DND-41 (cell line): ENCODE results near the gene AADACL2.
"Not testable (repeated sequence)": the region's sequence is repeated elsewhere in the genome, so short reads cannot be mapped to it uniquely, and the experiment has no call there.

ENCODE experiments used
- ATAC-seq: fragments of 200-7000 bp; cut with Tn5 transposase; 3 replicates; pipeline ENCODE4 v1.9.1; 2021; ENCODE audit warnings: low read depth; ENCODE audit not compliant: insufficient read depth
- DNase-seq: peaks from one replicate; pipeline ENCODE4 v3.0.0-alpha.2; 2020
- H2AFZ ChIP-seq: 2 replicates; pipeline ENCODE4 v1.6.0; 2012; ENCODE audit warnings: low read depth, low read length
- H3K27ac ChIP-seq: 2 replicates; pipeline ENCODE4 v1.5.1; 2012; ENCODE audit warnings: low read length, inconsistent platforms
- H3K27me3 ChIP-seq: fragments of 200-600 bp; sonication (generic); 2 replicates; pipeline ENCODE4 v1.6.0; 2012; ENCODE audit warnings: low read length, mild to moderate bottlenecking, inconsistent platforms; ENCODE audit not compliant: insufficient read depth, poor library complexity
- H3K36me3 ChIP-seq: 2 replicates; pipeline ENCODE4 v1.5.1; 2012; ENCODE audit warnings: low read length, inconsistent platforms; ENCODE audit not compliant: insufficient read depth
- H3K4me1 ChIP-seq: 2 replicates; pipeline ENCODE4 v1.5.1; 2012; ENCODE audit warnings: mild to moderate bottlenecking, low read length; ENCODE audit not compliant: insufficient read depth
- H3K4me2 ChIP-seq: 2 replicates; pipeline ENCODE4 v1.6.0; 2012; ENCODE audit warnings: mild to moderate bottlenecking, moderate library complexity, low read length, inconsistent platforms; ENCODE audit not compliant: insufficient read depth
- H3K4me3 ChIP-seq, 2 experiments: fragments of 200-600 bp in 1 of 2; shearing (Covaris generic) in 1 of 2; 2 replicates each; pipeline ENCODE4 v1.5.1; 2012 to 2016; ENCODE audit warnings: inconsistent platforms in 2 of 2, low read length in 2 of 2, mild to moderate bottlenecking in 2 of 2, low read depth in 1 of 2, moderate library complexity in 1 of 2
- H3K79me2 ChIP-seq: 2 replicates; pipeline ENCODE4 v1.6.0; 2012; ENCODE audit warnings: low read length, inconsistent platforms; ENCODE audit not compliant: insufficient read depth
- H3K9ac ChIP-seq: 2 replicates; pipeline ENCODE4 v1.6.0; 2012; ENCODE audit warnings: low read depth, mild to moderate bottlenecking, inconsistent platforms, low read length, moderate library complexity
- H3K9me3 ChIP-seq: 2 replicates; pipeline ENCODE4 v1.5.1; 2012; ENCODE audit warnings: low read length, moderate library complexity, mild to moderate bottlenecking, inconsistent platforms; ENCODE audit not compliant: insufficient read depth, severe bottlenecking
- H4K20me1 ChIP-seq: 2 replicates; pipeline ENCODE4 v1.6.0; 2012; ENCODE audit warnings: low read length; ENCODE audit not compliant: insufficient read depth
- EZH2 ChIP-seq: IDR thresholded peaks from 3 replicates; pipeline ENCODE4 v1.6.1; 2012; ENCODE audit warnings: borderline replicate concordance, low read depth, mild to moderate bottlenecking, moderate library complexity, low read length, inconsistent platforms; ENCODE audit not compliant: severe bottlenecking
- TF ChIP-seq, protein P1 (sequence below): IDR thresholded peaks from 2 replicates; pipeline ENCODE4 v1.5.1; 2012; ENCODE audit warnings: borderline replicate concordance, low read length, moderate library complexity, mild to moderate bottlenecking; ENCODE audit not compliant: poor library complexity, severe bottlenecking; ENCODE audit errors: extremely low read depth

Gene AADACL2

GRCh38 chr3:151750678-151751077 is 17.0 kb downstream of the AADACL2 start:
- Histone ChIP-seq H2AFZ (no peak overlapping the region), H3K4me3 (no peak overlapping the region)

DNA sequence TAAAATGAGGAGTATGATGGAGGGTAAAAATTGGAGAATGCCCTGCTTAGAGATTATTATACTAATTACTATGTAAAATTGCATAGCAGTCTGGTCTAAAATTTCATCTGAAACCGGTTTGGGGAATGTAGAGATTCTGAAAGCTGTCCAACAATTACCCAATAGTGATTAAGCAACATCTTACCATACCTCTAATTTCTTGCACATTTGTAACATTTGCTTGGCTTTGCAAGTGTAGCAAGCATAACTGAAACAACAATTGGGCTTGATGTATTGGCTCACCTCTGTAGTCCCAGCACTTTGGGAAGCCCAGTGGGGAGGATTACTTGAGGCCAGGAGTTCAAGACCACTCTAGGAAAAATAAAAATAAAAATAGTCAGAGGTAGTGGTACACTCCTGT is 17.4 kb downstream of the AADACL2 start:
- no peak for ATAC-seq
- no peaks in the 10 kb centered on the region for H3K9me3 ChIP-seq
- no peak overlapping the region for H3K4me2 ChIP-seq
- DNase-seq, result no peak
- no peak overlapping the region for H3K27ac ChIP-seq
- TF ChIP-seq, protein P1, sequence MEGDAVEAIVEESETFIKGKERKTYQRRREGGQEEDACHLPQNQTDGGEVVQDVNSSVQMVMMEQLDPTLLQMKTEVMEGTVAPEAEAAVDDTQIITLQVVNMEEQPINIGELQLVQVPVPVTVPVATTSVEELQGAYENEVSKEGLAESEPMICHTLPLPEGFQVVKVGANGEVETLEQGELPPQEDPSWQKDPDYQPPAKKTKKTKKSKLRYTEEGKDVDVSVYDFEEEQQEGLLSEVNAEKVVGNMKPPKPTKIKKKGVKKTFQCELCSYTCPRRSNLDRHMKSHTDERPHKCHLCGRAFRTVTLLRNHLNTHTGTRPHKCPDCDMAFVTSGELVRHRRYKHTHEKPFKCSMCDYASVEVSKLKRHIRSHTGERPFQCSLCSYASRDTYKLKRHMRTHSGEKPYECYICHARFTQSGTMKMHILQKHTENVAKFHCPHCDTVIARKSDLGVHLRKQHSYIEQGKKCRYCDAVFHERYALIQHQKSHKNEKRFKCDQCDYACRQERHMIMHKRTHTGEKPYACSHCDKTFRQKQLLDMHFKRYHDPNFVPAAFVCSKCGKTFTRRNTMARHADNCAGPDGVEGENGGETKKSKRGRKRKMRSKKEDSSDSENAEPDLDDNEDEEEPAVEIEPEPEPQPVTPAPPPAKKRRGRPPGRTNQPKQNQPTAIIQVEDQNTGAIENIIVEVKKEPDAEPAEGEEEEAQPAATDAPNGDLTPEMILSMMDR, result no peak
- no peak for TF ChIP-seq EZH2
- H3K79me2 ChIP-seq, result no peaks in the 10 kb centered on the region
- no peaks in the 10 kb centered on the region for H3K27me3 ChIP-seq
- no peak overlapping the region for H2AFZ ChIP-seq
- H3K9ac ChIP-seq, result no peak overlapping the region
- no peaks in the 10 kb centered on the region for H3K4me1 ChIP-seq
- no peak overlapping the region for H3K4me3 ChIP-seq
- H4K20me1 ChIP-seq, result no peaks in the 10 kb centered on the region
- H3K36me3 ChIP-seq, result no peaks in the 10 kb centered on the region

More at GRCh38 chr3:151750678-151751077, 17.0 kb downstream of the AADACL2 start:
- Histone ChIP-seq H4K20me1 (no peaks in the 10 kb centered on the region), H3K4me2 (no peak overlapping the region), H3K9ac (no peak overlapping the region), H3K79me2 (no peaks in the 10 kb centered on the region), H3K4me1 (no peaks in the 10 kb centered on the region), H3K27ac (no peak overlapping the region), H3K36me3 (no peaks in the 10 kb centered on the region), H3K9me3 (no peaks in the 10 kb centered on the region), H3K27me3 (no peaks in the 10 kb centered on the region)
- DNase-seq, result no peak
- no peak for ATAC-seq
- TF ChIP-seq, protein P1, result no peak
- TF ChIP-seq EZH2, result no peak

- H3K9ac ChIP-seq, result no peak overlapping the region
- TF ChIP-seq EZH2, result no peak
- no peaks in the 10 kb centered on the region for H3K36me3 ChIP-seq
- no peaks in the 10 kb centered on the region for H4K20me1 ChIP-seq
- no peaks in the 10 kb centered on the region for H3K27me3 ChIP-seq
- no peak overlapping the region for H2AFZ ChIP-seq
- DNase-seq (no peak), ATAC-seq (no peak)
- H3K4me3 ChIP-seq, result no peak overlapping the region
- no peak overlapping the region for H3K4me2 ChIP-seq
- no peak overlapping the region for H3K27ac ChIP-seq
- H3K4me1 ChIP-seq, result no peaks in the 10 kb centered on the region
- H3K9me3 ChIP-seq, result no peaks in the 10 kb centered on the region
- no peaks in the 10 kb centered on the region for H3K79me2 ChIP-seq
These were observed 20.1 kb downstream of the AADACL2 start for GRCh38 chr3:151753846-151754245.

GRCh38 chr3:151761581-151761980 is 27.9 kb downstream of the AADACL2 start:
- Histone ChIP-seq H3K27ac (no peak overlapping the region), H3K4me2 (no peak overlapping the region), H3K4me3 (no peak overlapping the region), H3K36me3 (no peaks in the 10 kb centered on the region), H3K27me3 (no peaks in the 10 kb centered on the region), H4K20me1 (no peaks in the 10 kb centered on the region), H3K9me3 (no peaks in the 10 kb centered on the region), H2AFZ (no peak overlapping the region), H3K79me2 (no peaks in the 10 kb centered on the region), H3K9ac (no peak overlapping the region), H3K4me1 (no peaks in the 10 kb centered on the region)
- ATAC-seq, result no peak
- no peak for DNase-seq
- TF ChIP-seq EZH2, result no peak
- TF ChIP-seq, protein P1, result no peak

GRCh38 chr3:151764699-151765098 is 31.0 kb downstream of the AADACL2 start:
- not testable (repeated sequence) for H3K4me2 ChIP-seq, DNase-seq, H3K36me3 ChIP-seq, H3K4me1 ChIP-seq, H4K20me1 ChIP-seq, H3K4me3 ChIP-seq, H2AFZ ChIP-seq, H3K79me2 ChIP-seq, H3K9me3 ChIP-seq, H3K27me3 ChIP-seq, H3K9ac ChIP-seq, ATAC-seq, H3K27ac ChIP-seq
